AG10803 (cell line): ENCODE results near the gene KCNMA1.
A peak's percentile ranks its signal among the peaks of the same experiment; 100 is the strongest.

Experiments used
- DNase-seq: peaks from one replicate; pipeline ENCODE4 v3.0.0; 2010; ENCODE audit warnings: low read depth
- H3K4me3 ChIP-seq: 2 replicates; pipeline ENCODE4 v1.5.1; 2011; ENCODE audit warnings: mild to moderate bottlenecking, low read length, control low read depth
- CTCF ChIP-seq: conservative IDR thresholded peaks from 2 replicates; pipeline ENCODE4 v1.5.1; 2011; ENCODE audit warnings: mild to moderate bottlenecking, low read length, control low read depth, inconsistent platforms

The KCNMA1 gene

GRCh38 chr10:76981251-76981650, 656.4 kb downstream of the KCNMA1 start:
- no peak for DNase-seq
- no peak overlapping the region for H3K4me3 ChIP-seq
- TF ChIP-seq CTCF, result no peak

- no peak overlapping the region for H3K4me3 ChIP-seq
- TF ChIP-seq CTCF, result no peak
- no peak for DNase-seq
These were observed 659.7 kb downstream of the KCNMA1 start for GRCh38 chr10:76977901-76978300.

- DNase-seq, result no peak
- no peak for TF ChIP-seq CTCF
- H3K4me3 ChIP-seq, result no peak overlapping the region
These were observed 660.6 kb downstream of the KCNMA1 start for GRCh38 chr10:76977046-76977445.

GRCh38 chr10:76976142-76976541, 661.5 kb downstream of the KCNMA1 start:
- TF ChIP-seq CTCF, result no peak
- no peak overlapping the region for H3K4me3 ChIP-seq
- DNase-seq, result no peak

- H3K4me3 ChIP-seq, result no peak overlapping the region
- peak; percentile 44 for DNase-seq
- no peak for TF ChIP-seq CTCF
These were observed 662.5 kb downstream of the KCNMA1 start for GRCh38 chr10:76975126-76975525.

- peak; percentile 76 for DNase-seq
- no peak overlapping the region for H3K4me3 ChIP-seq
- TF ChIP-seq CTCF, result no peak
These were observed 663.5 kb downstream of the KCNMA1 start for GRCh38 chr10:76974017-76974691.
